Measurements from ENCODE around the gene ASIC3. TPM values are rescaled to one million over a fixed set of nuclear protein-coding genes. Genes with fewer than 3 reads are reported as not detected.

Gene ASIC3
- total RNA-seq, 3 donors from 2014 or later, result 1.2 to 6.5 (median 3.4) TPM

DNA sequence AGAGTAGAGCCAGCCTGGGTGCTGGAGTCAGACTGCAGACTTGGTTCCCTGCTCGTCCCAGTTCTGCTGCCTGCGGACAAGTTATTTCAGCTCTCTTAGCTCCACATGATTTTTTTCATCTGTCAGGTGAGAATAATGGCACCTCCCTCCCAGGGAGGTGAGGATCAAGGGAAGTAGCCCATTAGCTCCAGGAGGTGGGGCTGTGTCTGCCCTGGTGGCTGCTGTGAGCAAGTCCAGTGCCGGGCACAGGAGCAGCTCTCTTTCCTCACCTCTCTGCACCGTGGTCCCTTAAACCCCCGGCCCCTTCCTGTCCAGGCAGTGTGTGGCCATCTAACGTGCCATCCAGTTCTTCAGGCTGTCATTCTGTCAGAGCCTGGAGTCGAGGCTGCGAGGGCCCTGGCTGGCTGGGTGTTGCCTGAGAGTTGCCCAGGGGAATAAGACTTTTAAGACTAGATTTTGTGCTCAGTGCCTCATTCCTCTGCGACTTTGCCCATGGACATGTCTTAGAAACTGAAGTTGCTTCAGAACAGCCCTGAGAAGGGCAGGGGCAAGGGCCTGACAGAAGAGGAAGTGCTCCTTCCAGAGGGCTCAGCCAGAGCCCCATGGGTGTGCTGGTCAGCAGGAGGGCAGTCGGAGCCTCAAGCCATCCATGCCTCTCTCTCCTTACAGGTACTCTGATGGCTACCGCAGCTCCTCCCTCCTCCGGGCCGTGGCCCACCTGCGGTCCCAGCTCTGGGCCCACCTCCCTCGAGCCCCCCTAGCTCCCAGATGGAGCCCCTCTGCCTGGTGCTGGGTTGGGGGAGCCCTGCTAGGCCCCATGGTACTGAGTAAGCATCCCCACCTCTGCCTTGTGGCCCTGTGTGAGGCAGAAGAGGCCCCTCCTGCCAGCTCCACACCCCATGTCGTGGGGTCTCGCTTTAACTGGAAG, 15.1 kb upstream of the ASIC3 start:
- TF ChIP-seq, protein P1, sequence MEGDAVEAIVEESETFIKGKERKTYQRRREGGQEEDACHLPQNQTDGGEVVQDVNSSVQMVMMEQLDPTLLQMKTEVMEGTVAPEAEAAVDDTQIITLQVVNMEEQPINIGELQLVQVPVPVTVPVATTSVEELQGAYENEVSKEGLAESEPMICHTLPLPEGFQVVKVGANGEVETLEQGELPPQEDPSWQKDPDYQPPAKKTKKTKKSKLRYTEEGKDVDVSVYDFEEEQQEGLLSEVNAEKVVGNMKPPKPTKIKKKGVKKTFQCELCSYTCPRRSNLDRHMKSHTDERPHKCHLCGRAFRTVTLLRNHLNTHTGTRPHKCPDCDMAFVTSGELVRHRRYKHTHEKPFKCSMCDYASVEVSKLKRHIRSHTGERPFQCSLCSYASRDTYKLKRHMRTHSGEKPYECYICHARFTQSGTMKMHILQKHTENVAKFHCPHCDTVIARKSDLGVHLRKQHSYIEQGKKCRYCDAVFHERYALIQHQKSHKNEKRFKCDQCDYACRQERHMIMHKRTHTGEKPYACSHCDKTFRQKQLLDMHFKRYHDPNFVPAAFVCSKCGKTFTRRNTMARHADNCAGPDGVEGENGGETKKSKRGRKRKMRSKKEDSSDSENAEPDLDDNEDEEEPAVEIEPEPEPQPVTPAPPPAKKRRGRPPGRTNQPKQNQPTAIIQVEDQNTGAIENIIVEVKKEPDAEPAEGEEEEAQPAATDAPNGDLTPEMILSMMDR (IDR thresholded peaks at IDR 0.05), result no peak
- H3K4me3 ChIP-seq, result no peak overlapping the region
- no peaks in the 10 kb centered on the region for H3K36me3 ChIP-seq (ENCODE audit: low read depth)
- ATAC-seq (no peak), DNase-seq (no peak)
- intact Hi-C loops (cut with DNase I, micrococcal nuclease), result no loop called here
- H3K9me3 ChIP-seq, result no peaks in the 10 kb centered on the region
- peaks cover 11% of the 10 kb centered on the region for H3K4me1 ChIP-seq (ENCODE audit: low read depth)

DNA sequence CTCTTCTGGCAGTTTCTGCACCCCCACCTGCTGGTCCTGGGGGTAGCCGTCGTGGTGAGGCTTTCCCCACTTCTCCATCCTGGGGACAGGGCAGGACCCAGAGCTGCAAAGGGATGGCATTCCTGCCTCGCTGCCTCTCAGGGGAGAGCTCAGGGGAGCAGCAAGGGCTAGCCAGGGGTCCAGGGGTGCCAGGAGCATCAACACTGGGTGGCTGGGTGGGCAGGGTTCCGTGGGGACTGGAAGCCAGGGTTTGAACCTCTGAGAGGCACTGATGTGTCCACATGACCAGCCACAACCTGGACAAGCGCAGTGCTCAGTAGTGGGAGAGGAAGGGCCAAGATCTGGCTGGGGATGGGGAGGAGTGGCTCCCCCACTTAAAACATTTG, 14.5 kb upstream of the ASIC3 start:
- H3K36me3 ChIP-seq (ENCODE audit: low read depth), result no peaks in the 10 kb centered on the region
- peaks cover 7% of the 10 kb centered on the region for H3K4me1 ChIP-seq (ENCODE audit: low read depth)
- ATAC-seq (no peak), DNase-seq (no peak)
- H3K4me3 ChIP-seq, result no peak overlapping the region
- TF ChIP-seq, protein P1 (IDR thresholded peaks at IDR 0.05), result no peak
- no peaks in the 10 kb centered on the region for H3K9me3 ChIP-seq
- intact Hi-C loops (cut with DNase I, micrococcal nuclease), result no loop called here

DNA sequence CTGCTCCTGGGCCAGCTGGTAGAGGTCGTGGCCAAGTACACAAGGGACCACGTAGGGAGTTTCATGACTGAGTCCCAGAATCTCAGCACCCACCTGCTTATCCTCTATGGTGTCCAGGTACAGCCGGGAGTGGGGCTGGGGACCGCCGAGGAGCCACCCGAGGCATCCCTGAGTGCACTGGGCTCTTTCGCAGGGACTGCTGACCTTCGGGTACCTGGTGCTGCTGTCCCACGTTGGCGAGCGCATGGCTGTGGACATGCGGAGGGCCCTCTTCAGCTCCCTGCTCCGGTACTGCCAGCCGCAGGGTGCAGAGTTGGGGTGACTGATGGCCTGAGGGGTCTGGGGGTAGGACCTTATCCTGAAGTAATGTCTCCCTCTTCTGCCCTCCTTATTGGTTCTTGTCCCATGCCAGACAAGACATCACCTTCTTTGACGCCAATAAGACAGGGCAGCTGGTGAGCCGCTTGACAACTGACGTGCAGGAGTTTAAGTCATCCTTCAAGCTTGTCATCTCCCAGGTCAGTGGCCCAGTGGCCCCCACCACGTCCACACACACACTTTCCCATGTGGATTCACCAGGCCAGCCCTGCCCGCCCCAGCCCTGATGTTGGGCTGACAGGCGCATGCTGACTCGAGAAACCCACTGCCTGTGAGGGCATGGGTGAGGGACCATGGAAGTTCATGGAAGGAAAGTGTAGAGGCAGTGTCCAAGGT, 13.9 kb upstream of the ASIC3 start:
- no peaks in the 10 kb centered on the region for H3K9me3 ChIP-seq
- H3K36me3 ChIP-seq (ENCODE audit: low read depth), result no peaks in the 10 kb centered on the region
- no peak overlapping the region for H3K4me3 ChIP-seq
- H3K4me1 ChIP-seq (ENCODE audit: low read depth), result peaks cover 3% of the 10 kb centered on the region
- DNase-seq (no peak), ATAC-seq (no peak)
- TF ChIP-seq, protein P1 (IDR thresholded peaks at IDR 0.05), result no peak
- intact Hi-C loops (cut with DNase I, micrococcal nuclease), result no loop called here

DNA sequence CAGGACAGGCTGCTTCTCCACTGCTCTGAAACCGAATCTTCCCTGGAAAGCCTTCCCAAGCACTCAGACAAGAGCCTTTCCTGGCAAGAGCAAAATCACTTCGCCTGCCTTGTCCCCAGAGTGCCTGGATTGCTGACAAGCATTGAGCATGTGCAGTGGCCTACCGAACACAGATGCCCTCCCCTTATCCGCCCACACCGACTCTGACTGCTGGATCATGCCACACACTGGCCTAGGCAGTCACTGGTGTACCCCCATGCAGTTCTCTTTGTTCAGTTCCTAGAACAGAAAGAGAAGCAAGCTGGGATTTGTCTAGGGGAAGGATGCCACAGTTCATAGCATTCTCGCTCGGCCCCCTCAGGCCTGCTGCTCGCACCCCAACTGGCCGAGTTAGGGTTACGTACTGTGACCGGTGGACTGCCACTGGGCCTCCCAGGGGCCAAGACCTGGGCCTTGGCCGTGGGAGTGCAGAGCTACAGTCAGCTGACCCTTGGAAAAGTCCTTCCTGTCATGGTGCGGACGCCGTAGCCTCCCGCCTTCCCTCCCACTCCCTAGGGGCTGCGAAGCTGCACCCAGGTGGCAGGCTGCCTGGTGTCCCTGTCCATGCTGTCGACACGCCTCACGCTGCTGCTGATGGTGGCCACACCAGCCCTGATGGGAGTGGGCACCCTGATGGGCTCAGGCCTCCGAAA, 13.2 kb upstream of the ASIC3 start:
- no peak overlapping the region for H3K4me3 ChIP-seq
- no peaks in the 10 kb centered on the region for H3K4me1 ChIP-seq (ENCODE audit: low read depth)
- H3K36me3 ChIP-seq (ENCODE audit: low read depth), result no peaks in the 10 kb centered on the region
- H3K9me3 ChIP-seq, result no peaks in the 10 kb centered on the region
- intact Hi-C loops (cut with DNase I, micrococcal nuclease), result no loop called here
- DNase-seq (no peak), ATAC-seq (no peak)
- TF ChIP-seq, protein P1 (IDR thresholded peaks at IDR 0.05), result no peak

DNA sequence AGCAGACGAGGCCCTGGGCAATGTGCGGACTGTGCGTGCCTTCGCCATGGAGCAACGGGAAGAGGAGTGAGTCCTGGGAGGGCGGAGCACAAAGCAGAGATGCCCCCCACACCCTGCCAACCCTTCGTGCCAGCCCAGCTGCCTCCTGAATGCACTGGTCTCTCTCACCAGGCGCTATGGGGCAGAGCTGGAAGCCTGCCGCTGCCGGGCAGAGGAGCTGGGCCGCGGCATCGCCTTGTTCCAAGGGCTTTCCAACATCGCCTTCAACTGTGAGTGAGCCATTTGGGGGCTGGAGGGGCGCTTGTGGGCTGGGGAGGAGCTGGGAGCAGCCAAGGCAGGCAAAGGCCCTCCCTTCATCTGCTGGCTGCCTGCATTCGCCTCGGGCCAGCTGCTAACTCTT, 12.4 kb upstream of the ASIC3 start:
- Histone ChIP-seq H3K36me3 (ENCODE audit: low read depth) (no peaks in the 10 kb centered on the region), H3K4me1 (ENCODE audit: low read depth) (no peaks in the 10 kb centered on the region), H3K4me3 (no peak overlapping the region), H3K9me3 (no peaks in the 10 kb centered on the region)
- no peak for DNase-seq
- TF ChIP-seq, protein P1 (IDR thresholded peaks at IDR 0.05), result no peak
- intact Hi-C loops (cut with DNase I, micrococcal nuclease), result no loop called here
- ATAC-seq, result no peak

Data from mucosa of descending colon (tissue), 3 donors.